Coronary artery (tissue), 2 donors: ENCODE data around the gene KRT32.

ENCODE experiments used
- DNase-seq: peaks from one replicate; pipeline ENCODE4 v3.0.0-alpha.2; 2017; ENCODE audit warnings: low spot score
- H3K27ac ChIP-seq, 2 donors: fragments of 200-600 bp; sonication (generic); one replicate each; pipeline ENCODE4 v1.5.1; 2016 to 2019
- H3K4me3 ChIP-seq: fragments of 200-600 bp; sonication (generic); 2 replicates; pipeline ENCODE4 v1.5.1; 2016; ENCODE audit warnings: mild to moderate bottlenecking, moderate library complexity
- TF ChIP-seq, protein P1 (sequence below): fragments of 200-600 bp; sonication (generic); IDR thresholded peaks from one replicate; pipeline ENCODE4 v1.5.1; 2019; ENCODE audit warnings: antibody characterized with exemption

Gene KRT32

GRCh38 chr17:41476866-41477815 lies 10.0 kb upstream of the KRT32 start:
- Histone ChIP-seq H3K4me3 (no peak overlapping the region), H3K27ac (no peak overlapping the region)
- no peak for DNase-seq
- TF ChIP-seq, protein P1, sequence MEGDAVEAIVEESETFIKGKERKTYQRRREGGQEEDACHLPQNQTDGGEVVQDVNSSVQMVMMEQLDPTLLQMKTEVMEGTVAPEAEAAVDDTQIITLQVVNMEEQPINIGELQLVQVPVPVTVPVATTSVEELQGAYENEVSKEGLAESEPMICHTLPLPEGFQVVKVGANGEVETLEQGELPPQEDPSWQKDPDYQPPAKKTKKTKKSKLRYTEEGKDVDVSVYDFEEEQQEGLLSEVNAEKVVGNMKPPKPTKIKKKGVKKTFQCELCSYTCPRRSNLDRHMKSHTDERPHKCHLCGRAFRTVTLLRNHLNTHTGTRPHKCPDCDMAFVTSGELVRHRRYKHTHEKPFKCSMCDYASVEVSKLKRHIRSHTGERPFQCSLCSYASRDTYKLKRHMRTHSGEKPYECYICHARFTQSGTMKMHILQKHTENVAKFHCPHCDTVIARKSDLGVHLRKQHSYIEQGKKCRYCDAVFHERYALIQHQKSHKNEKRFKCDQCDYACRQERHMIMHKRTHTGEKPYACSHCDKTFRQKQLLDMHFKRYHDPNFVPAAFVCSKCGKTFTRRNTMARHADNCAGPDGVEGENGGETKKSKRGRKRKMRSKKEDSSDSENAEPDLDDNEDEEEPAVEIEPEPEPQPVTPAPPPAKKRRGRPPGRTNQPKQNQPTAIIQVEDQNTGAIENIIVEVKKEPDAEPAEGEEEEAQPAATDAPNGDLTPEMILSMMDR: no peak

GRCh38 chr17:41475421-41475820 lies 8.2 kb upstream of the KRT32 start:
- DNase-seq: no peak
- Histone ChIP-seq H3K4me3 (no peak overlapping the region), H3K27ac (no peak overlapping the region)
- TF ChIP-seq, protein P1: no peak

GRCh38 chr17:41474863-41475262 lies 7.7 kb upstream of the KRT32 start:
- no peak overlapping the region for H3K4me3 ChIP-seq
- DNase-seq: no peak
- TF ChIP-seq, protein P1: no peak
- no peak overlapping the region for H3K27ac ChIP-seq

- TF ChIP-seq, protein P1: no peak
- DNase-seq: no peak
- H3K27ac ChIP-seq: no peak overlapping the region
- H3K4me3 ChIP-seq: no peak overlapping the region
Measured at GRCh38 chr17:41468346-41468745, 1.2 kb upstream of the KRT32 start.

GRCh38 chr17:41467561-41467960 lies 375 bp upstream of the KRT32 start:
- TF ChIP-seq, protein P1: no peak
- DNase-seq: no peak
- Histone ChIP-seq H3K4me3 (no peak overlapping the region), H3K27ac (no peak overlapping the region)

DNA sequence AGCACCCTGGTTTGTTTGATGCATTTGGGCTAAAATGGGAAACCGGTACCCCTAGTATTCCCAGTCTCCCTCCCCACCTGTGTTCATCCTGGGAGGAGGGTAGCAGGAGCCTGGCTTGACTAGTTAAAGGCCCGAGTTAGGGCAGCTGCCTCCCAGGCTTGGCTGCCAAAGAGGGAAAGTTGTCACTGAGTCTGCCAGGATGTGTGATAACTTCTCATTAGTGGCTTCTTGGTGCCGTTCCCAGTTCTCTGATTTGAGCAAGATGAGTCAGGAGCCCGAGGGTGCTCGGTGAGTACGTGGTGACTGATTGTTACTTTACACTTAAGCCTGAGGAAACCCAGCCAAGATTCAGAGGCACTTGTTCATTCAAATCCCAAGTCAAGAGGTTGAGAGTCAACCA lies 2.5 kb downstream of the KRT32 start:
- DNase-seq: no peak
- Histone ChIP-seq H3K4me3 (no peak overlapping the region), H3K27ac (no peak overlapping the region)
- TF ChIP-seq, protein P1: no peak

DNA sequence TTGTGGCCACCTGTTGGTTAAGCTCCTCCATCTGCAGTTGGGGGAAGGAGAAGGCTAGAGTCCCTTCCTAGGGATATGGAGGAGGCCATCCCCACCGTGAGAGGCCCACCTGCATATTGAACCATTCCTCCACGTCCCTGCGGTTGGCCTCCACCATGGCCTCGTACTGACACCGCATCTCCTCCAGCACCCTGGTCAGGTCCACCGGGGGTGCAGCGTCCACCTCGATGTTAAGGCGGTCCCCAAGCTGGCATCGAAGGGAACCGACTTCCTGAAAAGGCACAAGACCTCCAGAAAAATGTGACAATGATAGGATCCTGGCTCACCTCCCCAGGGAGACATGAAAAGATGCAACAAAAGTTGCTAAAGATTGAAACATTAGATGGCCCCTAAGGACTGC lies 3.0 kb downstream of the KRT32 start:
- Histone ChIP-seq H3K4me3 (no peak overlapping the region), H3K27ac (no peak overlapping the region)
- no peak for DNase-seq
- TF ChIP-seq, protein P1: no peak
